GM23338 (cell line): Measurements from ENCODE around the gene MED27. TPM values are rescaled to one million over a fixed set of nuclear protein-coding genes. Genes with fewer than 3 reads are reported as not detected.

Experiments used
- ATAC-seq: fragments of 200-7000 bp; cut with Tn5 transposase; 3 replicates; pipeline ENCODE4 v1.9.1; 2020
- DNase-seq: peaks from one replicate; pipeline ENCODE4 v3.0.0-alpha.2; 2015; ENCODE audit warnings: low spot score
- H2AFZ ChIP-seq: fragments of 200-600 bp; sonication (generic); 2 replicates; pipeline ENCODE4 v1.8.0; 2016; ENCODE audit warnings: antibody characterized with exemption, mild to moderate bottlenecking, moderate library complexity
- H3F3A ChIP-seq: fragments of 200-600 bp; sonication (generic); replicated peaks from 2 replicates; pipeline ENCODE4 v1.8.0; 2017; ENCODE audit warnings: antibody characterized with exemption, mixed run types, low read depth
- H3K27ac ChIP-seq: fragments of 200-600 bp; sonication (generic); 2 replicates; pipeline ENCODE4 v1.6.1; 2016; ENCODE audit warnings: low read depth
- H3K27me3 ChIP-seq: fragments of 200-600 bp; sonication (generic); 2 replicates; pipeline ENCODE4 v1.8.0; 2016; ENCODE audit warnings: mild to moderate bottlenecking, mixed run types, moderate library complexity; ENCODE audit not compliant: insufficient read depth
- H3K36me3 ChIP-seq: fragments of 200-600 bp; sonication (generic); 2 replicates; pipeline ENCODE4 v1.8.0; 2016; ENCODE audit warnings: mild to moderate bottlenecking; ENCODE audit not compliant: insufficient read depth
- H3K4me1 ChIP-seq: fragments of 200-600 bp; sonication (generic); 2 replicates; pipeline ENCODE4 v1.8.0; 2016; ENCODE audit warnings: mild to moderate bottlenecking, moderate library complexity; ENCODE audit not compliant: insufficient read depth
- H3K4me2 ChIP-seq: fragments of 200-600 bp; sonication (generic); 2 replicates; pipeline ENCODE4 v1.7.1; 2017; ENCODE audit warnings: mixed run types
- H3K4me3 ChIP-seq: fragments of 200-600 bp; sonication (generic); 2 replicates; pipeline ENCODE4 v1.6.1; 2016; ENCODE audit warnings: mixed run types
- H3K79me2 ChIP-seq: fragments of 200-600 bp; sonication (generic); replicated peaks from 2 replicates; pipeline ENCODE4 v1.8.0; 2017; ENCODE audit warnings: mild to moderate bottlenecking; ENCODE audit not compliant: insufficient read depth
- H3K9me2 ChIP-seq: fragments of 200-600 bp; sonication (generic); 2 replicates; pipeline ENCODE4 v1.8.0; 2017; ENCODE audit not compliant: insufficient read depth
- H4K20me1 ChIP-seq: fragments of 200-600 bp; sonication (generic); replicated peaks from 2 replicates; pipeline ENCODE4 v1.8.0; 2017; ENCODE audit warnings: mild to moderate bottlenecking; ENCODE audit not compliant: insufficient read depth
- H3K27ac Mint-ChIP-seq: 2 replicates; pipeline ENCODE4 v1.8.0; 2020; ENCODE audit warnings: inconsistent platforms, mild to moderate bottlenecking, moderate library complexity, mixed read lengths
- H3K27me3 Mint-ChIP-seq: 3 replicates; pipeline ENCODE4 v1.8.0; 2022; ENCODE audit warnings: low read depth, mild to moderate bottlenecking, moderate library complexity, mixed read lengths, inconsistent platforms; ENCODE audit not compliant: insufficient read depth, poor library complexity
- H3K36me3 Mint-ChIP-seq: 3 replicates; pipeline ENCODE4 v1.8.0; 2021; ENCODE audit warnings: low read depth, mild to moderate bottlenecking, inconsistent platforms, moderate library complexity, mixed read lengths
- H3K4me1 Mint-ChIP-seq: 3 replicates; pipeline ENCODE4 v1.8.0; 2020; ENCODE audit warnings: mild to moderate bottlenecking, inconsistent platforms, mixed read lengths
- H3K4me3 Mint-ChIP-seq: 3 replicates; pipeline ENCODE4 v1.8.0; 2021; ENCODE audit warnings: moderate library complexity, mild to moderate bottlenecking, inconsistent platforms, mixed read lengths
- H3K9me3 Mint-ChIP-seq: 3 replicates; pipeline ENCODE4 v1.8.0; 2020; ENCODE audit warnings: moderate library complexity, mild to moderate bottlenecking, inconsistent platforms, mixed read lengths
- CREB1 ChIP-seq: fragments of 250-450 bp; sonication (Bioruptor Pico); IDR thresholded peaks from 2 replicates; pipeline ENCODE4 v1.5.0; 2020; ENCODE audit warnings: low read depth, mild to moderate bottlenecking, moderate library complexity
- ETS1 ChIP-seq: IDR thresholded peaks from 2 replicates; pipeline ENCODE4 v1.6.1; 2016; ENCODE audit warnings: antibody characterized with exemption
- EZH2 ChIP-seq: fragments of 200-600 bp; sonication (generic); IDR thresholded peaks from one replicate; pipeline ENCODE4 v1.8.0; 2017; ENCODE audit warnings: antibody characterized with exemption, mild to moderate bottlenecking, low read depth; ENCODE audit not compliant: unreplicated experiment
- EZH2phosphoT487 ChIP-seq: fragments of 200-600 bp; sonication (generic); IDR thresholded peaks from one replicate; pipeline ENCODE4 v1.8.1; 2018; ENCODE audit warnings: antibody characterized with exemption; ENCODE audit not compliant: unreplicated experiment
- JUNB ChIP-seq: IDR thresholded peaks from one replicate; pipeline ENCODE4 v1.6.1; 2016; ENCODE audit warnings: antibody characterized with exemption; ENCODE audit not compliant: unreplicated experiment
- NANOG ChIP-seq: IDR thresholded peaks from 2 replicates; pipeline ENCODE4 v1.6.1; 2016; ENCODE audit warnings: antibody characterized with exemption, borderline replicate concordance
- POLR2AphosphoS5 ChIP-seq: IDR thresholded peaks from 2 replicates; pipeline ENCODE4 v1.6.1; 2016; ENCODE audit warnings: antibody characterized with exemption, low read depth
- STAT1 ChIP-seq: IDR thresholded peaks from one replicate; pipeline ENCODE4 v1.6.1; 2016; ENCODE audit warnings: antibody characterized with exemption; ENCODE audit not compliant: unreplicated experiment
- ZNF114 ChIP-seq: fragments of 250-450 bp; sonication (Bioruptor Pico); IDR thresholded peaks from 2 replicates; pipeline ENCODE4 v1.5.0; 2020; ENCODE audit warnings: mild to moderate bottlenecking, moderate library complexity
- ZNF331 ChIP-seq: fragments of 250-450 bp; sonication (Bioruptor Pico); IDR thresholded peaks from 2 replicates; pipeline ENCODE4 v1.5.0; 2020; ENCODE audit warnings: low read depth, mild to moderate bottlenecking, moderate library complexity
- polyA plus RNA-seq: library from polyadenylated mRNA; unstranded; fragments of >200 nt; fragmentation: Nextera tagmentation; extraction: Ambion mirVana; gene quantifications from 2 replicates; pipeline ENCODE4 v1.2.1, GENCODE V29; 2016
- total RNA-seq: library from RNA; depleted of rRNA; stranded (reverse); fragments of >200 nt; shearing (Covaris generic); gene quantifications from 2 replicates; pipeline ENCODE4 v1.2.3, GENCODE V29; 2014
- TF ChIP-seq, protein P1 (sequence below): fragments of 250-450 bp; sonication (Bioruptor Pico); IDR thresholded peaks from 2 replicates; pipeline ENCODE4 v1.5.0; 2020; ENCODE audit warnings: mild to moderate bottlenecking, moderate library complexity
- TF ChIP-seq, protein P2 (sequence below): IDR thresholded peaks from one replicate; pipeline ENCODE4 v1.6.1; 2018; ENCODE audit warnings: antibody characterized with exemption; ENCODE audit not compliant: unreplicated experiment
- TF ChIP-seq, protein P3 (sequence below), 2 experiments: fragments of 200-600 bp in 1 of 2; sonication (generic) in 1 of 2; conservative IDR thresholded peaks; 2 replicates each; pipeline versions ENCODE4 v1.5.1 to v1.6.1; 2016 to 2017; ENCODE audit warnings: antibody characterized with exemption in 2 of 2, low read depth in 2 of 2, mild to moderate bottlenecking in 2 of 2, moderate library complexity in 1 of 2

Gene MED27
- total and polyA plus RNA-seq, 2 experiments from 2014 or later = 30.6 to 35.0 TPM

- H3K4me2 ChIP-seq = no peak overlapping the region
- H3K36me3 ChIP-seq = no peaks in the 10 kb centered on the region
- no peak overlapping the region for H2AFZ ChIP-seq
- ATAC-seq (no peak), DNase-seq (no peak)
- peaks cover 19% of the 10 kb centered on the region for H3K27me3 Mint-ChIP-seq
- H3K4me1 Mint-ChIP-seq = peaks cover 16% of the 10 kb centered on the region
- H3F3A ChIP-seq = no peaks in the 10 kb centered on the region
- peaks cover 29% of the 10 kb centered on the region for H4K20me1 ChIP-seq
- H3K27ac ChIP-seq = no peak overlapping the region
- H3K9me2 ChIP-seq = no peaks in the 10 kb centered on the region
- peaks cover 10% of the 10 kb centered on the region for H3K4me1 ChIP-seq
- H3K36me3 Mint-ChIP-seq = peaks cover 4% of the 10 kb centered on the region; the same call in 2 of the 3 replicates
- H3K79me2 ChIP-seq = no peaks in the 10 kb centered on the region
- H3K27me3 ChIP-seq = peaks cover 30% of the 10 kb centered on the region
- no peak overlapping the region for H3K4me3 ChIP-seq
- no peak overlapping the region for H3K27ac Mint-ChIP-seq
- H3K9me3 Mint-ChIP-seq = no peaks in the 10 kb centered on the region
- TF ChIP-seq ETS1 = no peak
- TF ChIP-seq, protein P1, sequence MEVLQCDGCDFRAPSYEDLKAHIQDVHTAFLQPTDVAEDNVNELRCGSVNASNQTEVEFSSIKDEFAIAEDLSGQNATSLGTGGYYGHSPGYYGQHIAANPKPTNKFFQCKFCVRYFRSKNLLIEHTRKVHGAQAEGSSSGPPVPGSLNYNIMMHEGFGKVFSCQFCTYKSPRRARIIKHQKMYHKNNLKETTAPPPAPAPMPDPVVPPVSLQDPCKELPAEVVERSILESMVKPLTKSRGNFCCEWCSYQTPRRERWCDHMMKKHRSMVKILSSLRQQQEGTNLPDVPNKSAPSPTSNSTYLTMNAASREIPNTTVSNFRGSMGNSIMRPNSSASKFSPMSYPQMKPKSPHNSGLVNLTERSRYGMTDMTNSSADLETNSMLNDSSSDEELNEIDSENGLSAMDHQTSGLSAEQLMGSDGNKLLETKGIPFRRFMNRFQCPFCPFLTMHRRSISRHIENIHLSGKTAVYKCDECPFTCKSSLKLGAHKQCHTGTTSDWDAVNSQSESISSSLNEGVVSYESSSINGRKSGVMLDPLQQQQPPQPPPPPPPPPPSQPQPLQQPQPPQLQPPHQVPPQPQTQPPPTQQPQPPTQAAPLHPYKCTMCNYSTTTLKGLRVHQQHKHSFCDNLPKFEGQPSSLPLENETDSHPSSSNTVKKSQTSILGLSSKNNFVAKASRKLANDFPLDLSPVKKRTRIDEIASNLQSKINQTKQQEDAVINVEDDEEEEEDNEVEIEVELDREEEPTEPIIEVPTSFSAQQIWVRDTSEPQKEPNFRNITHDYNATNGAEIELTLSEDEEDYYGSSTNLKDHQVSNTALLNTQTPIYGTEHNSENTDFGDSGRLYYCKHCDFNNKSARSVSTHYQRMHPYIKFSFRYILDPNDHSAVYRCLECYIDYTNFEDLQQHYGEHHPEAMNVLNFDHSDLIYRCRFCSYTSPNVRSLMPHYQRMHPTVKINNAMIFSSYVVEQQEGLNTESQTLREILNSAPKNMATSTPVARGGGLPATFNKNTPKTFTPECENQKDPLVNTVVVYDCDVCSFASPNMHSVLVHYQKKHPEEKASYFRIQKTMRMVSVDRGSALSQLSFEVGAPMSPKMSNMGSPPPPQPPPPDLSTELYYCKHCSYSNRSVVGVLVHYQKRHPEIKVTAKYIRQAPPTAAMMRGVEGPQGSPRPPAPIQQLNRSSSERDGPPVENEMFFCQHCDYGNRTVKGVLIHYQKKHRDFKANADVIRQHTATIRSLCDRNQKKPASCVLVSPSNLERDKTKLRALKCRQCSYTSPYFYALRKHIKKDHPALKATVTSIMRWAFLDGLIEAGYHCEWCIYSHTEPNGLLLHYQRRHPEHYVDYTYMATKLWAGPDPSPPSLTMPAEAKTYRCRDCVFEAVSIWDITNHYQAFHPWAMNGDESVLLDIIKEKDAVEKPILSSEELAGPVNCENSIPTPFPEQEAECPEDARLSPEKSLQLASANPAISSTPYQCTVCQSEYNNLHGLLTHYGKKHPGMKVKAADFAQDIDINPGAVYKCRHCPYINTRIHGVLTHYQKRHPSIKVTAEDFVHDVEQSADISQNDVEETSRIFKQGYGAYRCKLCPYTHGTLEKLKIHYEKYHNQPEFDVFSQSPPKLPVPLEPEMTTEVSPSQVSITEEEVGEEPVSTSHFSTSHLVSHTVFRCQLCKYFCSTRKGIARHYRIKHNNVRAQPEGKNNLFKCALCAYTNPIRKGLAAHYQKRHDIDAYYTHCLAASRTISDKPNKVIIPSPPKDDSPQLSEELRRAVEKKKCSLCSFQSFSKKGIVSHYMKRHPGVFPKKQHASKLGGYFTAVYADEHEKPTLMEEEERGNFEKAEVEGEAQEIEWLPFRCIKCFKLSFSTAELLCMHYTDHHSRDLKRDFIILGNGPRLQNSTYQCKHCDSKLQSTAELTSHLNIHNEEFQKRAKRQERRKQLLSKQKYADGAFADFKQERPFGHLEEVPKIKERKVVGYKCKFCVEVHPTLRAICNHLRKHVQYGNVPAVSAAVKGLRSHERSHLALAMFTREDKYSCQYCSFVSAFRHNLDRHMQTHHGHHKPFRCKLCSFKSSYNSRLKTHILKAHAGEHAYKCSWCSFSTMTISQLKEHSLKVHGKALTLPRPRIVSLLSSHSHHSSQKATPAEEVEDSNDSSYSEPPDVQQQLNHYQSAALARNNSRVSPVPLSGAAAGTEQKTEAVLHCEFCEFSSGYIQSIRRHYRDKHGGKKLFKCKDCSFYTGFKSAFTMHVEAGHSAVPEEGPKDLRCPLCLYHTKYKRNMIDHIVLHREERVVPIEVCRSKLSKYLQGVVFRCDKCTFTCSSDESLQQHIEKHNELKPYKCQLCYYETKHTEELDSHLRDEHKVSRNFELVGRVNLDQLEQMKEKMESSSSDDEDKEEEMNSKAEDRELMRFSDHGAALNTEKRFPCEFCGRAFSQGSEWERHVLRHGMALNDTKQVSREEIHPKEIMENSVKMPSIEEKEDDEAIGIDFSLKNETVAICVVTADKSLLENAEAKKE = no peak
- TF ChIP-seq ZNF331 (CRISPR knock-in tag) = no peak
- TF ChIP-seq EZH2 = no peak
- no peak for TF ChIP-seq JUNB
- TF ChIP-seq NANOG = no peak
- TF ChIP-seq ZNF114 (CRISPR knock-in tag) = no peak
- no peak for TF ChIP-seq EZH2phosphoT487
- no peak for TF ChIP-seq POLR2AphosphoS5
- TF ChIP-seq STAT1 = no peak
- TF ChIP-seq, protein P2, sequence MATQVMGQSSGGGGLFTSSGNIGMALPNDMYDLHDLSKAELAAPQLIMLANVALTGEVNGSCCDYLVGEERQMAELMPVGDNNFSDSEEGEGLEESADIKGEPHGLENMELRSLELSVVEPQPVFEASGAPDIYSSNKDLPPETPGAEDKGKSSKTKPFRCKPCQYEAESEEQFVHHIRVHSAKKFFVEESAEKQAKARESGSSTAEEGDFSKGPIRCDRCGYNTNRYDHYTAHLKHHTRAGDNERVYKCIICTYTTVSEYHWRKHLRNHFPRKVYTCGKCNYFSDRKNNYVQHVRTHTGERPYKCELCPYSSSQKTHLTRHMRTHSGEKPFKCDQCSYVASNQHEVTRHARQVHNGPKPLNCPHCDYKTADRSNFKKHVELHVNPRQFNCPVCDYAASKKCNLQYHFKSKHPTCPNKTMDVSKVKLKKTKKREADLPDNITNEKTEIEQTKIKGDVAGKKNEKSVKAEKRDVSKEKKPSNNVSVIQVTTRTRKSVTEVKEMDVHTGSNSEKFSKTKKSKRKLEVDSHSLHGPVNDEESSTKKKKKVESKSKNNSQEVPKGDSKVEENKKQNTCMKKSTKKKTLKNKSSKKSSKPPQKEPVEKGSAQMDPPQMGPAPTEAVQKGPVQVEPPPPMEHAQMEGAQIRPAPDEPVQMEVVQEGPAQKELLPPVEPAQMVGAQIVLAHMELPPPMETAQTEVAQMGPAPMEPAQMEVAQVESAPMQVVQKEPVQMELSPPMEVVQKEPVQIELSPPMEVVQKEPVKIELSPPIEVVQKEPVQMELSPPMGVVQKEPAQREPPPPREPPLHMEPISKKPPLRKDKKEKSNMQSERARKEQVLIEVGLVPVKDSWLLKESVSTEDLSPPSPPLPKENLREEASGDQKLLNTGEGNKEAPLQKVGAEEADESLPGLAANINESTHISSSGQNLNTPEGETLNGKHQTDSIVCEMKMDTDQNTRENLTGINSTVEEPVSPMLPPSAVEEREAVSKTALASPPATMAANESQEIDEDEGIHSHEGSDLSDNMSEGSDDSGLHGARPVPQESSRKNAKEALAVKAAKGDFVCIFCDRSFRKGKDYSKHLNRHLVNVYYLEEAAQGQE = no peak
- TF ChIP-seq, protein P3, sequence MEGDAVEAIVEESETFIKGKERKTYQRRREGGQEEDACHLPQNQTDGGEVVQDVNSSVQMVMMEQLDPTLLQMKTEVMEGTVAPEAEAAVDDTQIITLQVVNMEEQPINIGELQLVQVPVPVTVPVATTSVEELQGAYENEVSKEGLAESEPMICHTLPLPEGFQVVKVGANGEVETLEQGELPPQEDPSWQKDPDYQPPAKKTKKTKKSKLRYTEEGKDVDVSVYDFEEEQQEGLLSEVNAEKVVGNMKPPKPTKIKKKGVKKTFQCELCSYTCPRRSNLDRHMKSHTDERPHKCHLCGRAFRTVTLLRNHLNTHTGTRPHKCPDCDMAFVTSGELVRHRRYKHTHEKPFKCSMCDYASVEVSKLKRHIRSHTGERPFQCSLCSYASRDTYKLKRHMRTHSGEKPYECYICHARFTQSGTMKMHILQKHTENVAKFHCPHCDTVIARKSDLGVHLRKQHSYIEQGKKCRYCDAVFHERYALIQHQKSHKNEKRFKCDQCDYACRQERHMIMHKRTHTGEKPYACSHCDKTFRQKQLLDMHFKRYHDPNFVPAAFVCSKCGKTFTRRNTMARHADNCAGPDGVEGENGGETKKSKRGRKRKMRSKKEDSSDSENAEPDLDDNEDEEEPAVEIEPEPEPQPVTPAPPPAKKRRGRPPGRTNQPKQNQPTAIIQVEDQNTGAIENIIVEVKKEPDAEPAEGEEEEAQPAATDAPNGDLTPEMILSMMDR (conservative IDR thresholded peaks at IDR 0.05; ENCODE audit: low read depth in 2 of 2) = no peak
- no peak for TF ChIP-seq CREB1 (CRISPR knock-in tag)
- H3K4me3 Mint-ChIP-seq = no peak overlapping the region
Observed at GRCh38 chr9:131959056-131959455, 120.6 kb downstream of the MED27 start.
